GM12872 (cell line): ENCODE measurements around the gene TTLL5.

Experiments
- CTCF ChIP-seq: IDR thresholded peaks from 3 replicates; pipeline ENCODE4 v1.5.1; 2011; ENCODE audit warnings: low read depth, mild to moderate bottlenecking, low read length, moderate library complexity; ENCODE audit not compliant: insufficient read depth

TTLL5 gene

GRCh38 chr14:75959031-75959430 lies 298.0 kb downstream of the TTLL5 start:
- TF ChIP-seq CTCF, result no peak

- no peak for TF ChIP-seq CTCF
These were observed 299.2 kb downstream of the TTLL5 start for GRCh38 chr14:75960231-75960630.

GRCh38 chr14:75961662-75962061 lies 300.6 kb downstream of the TTLL5 start:
- no peak for TF ChIP-seq CTCF

- TF ChIP-seq CTCF, result no peak
These were observed 306.8 kb downstream of the TTLL5 start for GRCh38 chr14:75967866-75968265.

- no peak for TF ChIP-seq CTCF
These were observed 307.4 kb downstream of the TTLL5 start for GRCh38 chr14:75968456-75968855.

GRCh38 chr14:75969126-75969525 lies 308.1 kb downstream of the TTLL5 start:
- no peak for TF ChIP-seq CTCF

GRCh38 chr14:75969891-75970290 lies 308.8 kb downstream of the TTLL5 start:
- TF ChIP-seq CTCF, result no peak

- no peak for TF ChIP-seq CTCF
These were observed 309.9 kb downstream of the TTLL5 start for GRCh38 chr14:75970989-75971388.
